GM12875 (cell line): ENCODE results near the gene MALSU1.

ENCODE experiments used
- H3K4me3 ChIP-seq: one replicate; pipeline ENCODE4 v1.5.1; 2011; ENCODE audit warnings: low read depth, low read length, control low read depth
- CTCF ChIP-seq: IDR thresholded peaks from 2 replicates; pipeline ENCODE4 v1.5.1; 2011; ENCODE audit warnings: low read depth, mild to moderate bottlenecking, control low read depth, inconsistent platforms, low read length, moderate library complexity, borderline replicate concordance; ENCODE audit not compliant: insufficient read depth

MALSU1 gene

GRCh38 chr7:23275912-23276311 lies 23.2 kb upstream of the MALSU1 start:
- TF ChIP-seq CTCF = no peak

GRCh38 chr7:23276376-23276775 lies 22.8 kb upstream of the MALSU1 start:
- peak; percentile 50; the same call in 1 of the 2 replicates for TF ChIP-seq CTCF
- H3K4me3 ChIP-seq = no peak overlapping the region

More at GRCh38 chr7:23275912-23276311, 23.2 kb upstream of the MALSU1 start:
- H3K4me3 ChIP-seq = no peak overlapping the region

- H3K4me3 ChIP-seq = no peak overlapping the region
- TF ChIP-seq CTCF = no peak
These were observed 22.2 kb upstream of the MALSU1 start for GRCh38 chr7:23276947-23277346.

- no peak overlapping the region for H3K4me3 ChIP-seq
- TF ChIP-seq CTCF = peak; percentile 83
These were observed 21.7 kb upstream of the MALSU1 start for GRCh38 chr7:23277359-23277989.

GRCh38 chr7:23279819-23280525 lies 19.2 kb upstream of the MALSU1 start:
- H3K4me3 ChIP-seq = no peak overlapping the region
- no peak for TF ChIP-seq CTCF

GRCh38 chr7:23283086-23283485 lies 16.1 kb upstream of the MALSU1 start:
- no peak for TF ChIP-seq CTCF
- no peak overlapping the region for H3K4me3 ChIP-seq

GRCh38 chr7:23284871-23285270 lies 14.3 kb upstream of the MALSU1 start:
- TF ChIP-seq CTCF = no peak
- H3K4me3 ChIP-seq = no peak overlapping the region
